PC-3 (cell line): ENCODE measurements around the gene CXorf58.

Experiments used
- CTCF ChIP-seq: fragments of 300-600 bp; sonication (generic); conservative IDR thresholded peaks from 2 replicates; pipeline ENCODE4 v1.5.1; 2017; ENCODE audit warnings: antibody characterized with exemption, low read depth, mild to moderate bottlenecking, low read length
- EZH2 ChIP-seq: fragments of 300-600 bp; sonication (generic); IDR thresholded peaks from one replicate; pipeline ENCODE4 v1.6.1; 2017; ENCODE audit warnings: antibody characterized with exemption, mild to moderate bottlenecking, low read length; ENCODE audit not compliant: unreplicated experiment

- TF ChIP-seq CTCF (no peak), EZH2 (no peak)
Measured at GRCh38 chrX:23952391-23952790, 44.6 kb downstream of the CXorf58 start.
